Activated gamma-delta T cell treated with Interleukin-2 at 50 U/mL for 16 hours (primary cell): ENCODE results near the gene FUZ.
A peak's percentile ranks its signal among the peaks of the same experiment; 100 is the strongest.
"Not testable (repeated sequence)": the region's sequence is repeated elsewhere in the genome, so short reads cannot be mapped to it uniquely, and the experiment has no call there.

ENCODE experiments used
- DNase-seq: peaks from one replicate; pipeline ENCODE4 v3.0.0-alpha.2; 2020

Gene FUZ

DNA sequence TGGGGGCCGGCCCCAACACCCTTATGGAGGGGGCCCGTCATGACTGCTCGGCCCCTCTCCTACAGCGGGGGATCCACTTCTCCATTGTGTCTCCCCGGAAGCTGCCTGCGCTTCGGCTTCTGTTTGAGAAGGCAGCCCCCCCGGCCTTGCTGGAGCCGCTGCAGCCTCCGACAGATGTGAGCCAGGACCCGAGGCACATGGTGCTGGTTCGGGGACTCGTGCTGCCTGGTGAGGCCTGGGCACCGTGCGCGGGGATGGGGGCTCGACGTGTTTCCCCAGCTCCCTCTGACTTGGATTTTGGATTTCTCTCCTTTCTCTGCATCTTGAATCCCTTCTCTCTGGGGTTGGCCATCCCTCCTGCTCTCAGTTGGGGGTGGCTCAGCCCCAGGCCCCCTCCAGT, 16.6 kb upstream of the FUZ start:
- DNase-seq = no peak

GRCh38 chr19:49829200-49829599, 16.1 kb upstream of the FUZ start:
- no peak for DNase-seq

- DNase-seq = no peak
These were observed 13.9 kb upstream of the FUZ start for GRCh38 chr19:49827034-49827433.

GRCh38 chr19:49824662-49825061, 11.6 kb upstream of the FUZ start:
- no peak for DNase-seq

DNA sequence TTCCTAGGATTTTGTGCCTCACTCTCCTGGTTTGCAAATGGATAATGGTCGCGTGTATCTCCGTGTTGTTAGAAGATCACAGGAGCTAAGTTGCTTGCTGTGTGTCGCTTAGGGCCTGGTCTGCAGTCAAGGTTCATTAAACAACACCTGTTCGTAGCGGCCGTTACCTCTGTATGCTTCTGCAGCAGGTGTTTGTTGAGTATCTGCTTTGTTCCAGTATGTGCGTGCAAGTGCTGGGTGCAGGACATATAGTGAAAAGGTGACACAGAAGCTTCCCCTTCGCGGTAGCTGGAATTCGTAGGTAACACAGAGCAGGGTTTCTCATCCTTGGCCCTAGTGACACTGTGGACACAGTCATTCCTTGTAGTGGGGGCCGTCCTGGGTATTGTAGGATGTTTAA, 10.4 kb upstream of the FUZ start:
- no peak for DNase-seq

DNA sequence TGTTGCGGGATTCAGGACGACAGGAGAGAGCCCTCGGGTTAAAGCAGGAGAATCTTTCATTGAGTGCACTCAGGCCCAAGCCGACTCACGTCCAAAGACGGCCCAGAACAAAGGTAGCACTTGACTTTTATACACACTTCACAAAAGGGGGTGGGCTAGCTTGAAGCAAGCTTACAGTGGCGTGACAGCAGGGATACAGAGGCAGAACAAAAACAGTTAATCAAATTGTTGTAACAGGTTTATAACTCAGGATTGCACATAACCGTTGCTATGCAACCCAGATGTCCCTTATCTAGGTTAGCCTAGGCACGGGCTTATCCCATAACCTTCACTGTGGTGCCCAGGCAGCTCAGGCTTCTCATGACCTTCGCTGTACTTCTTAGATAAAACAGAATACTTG, 7.0 kb upstream of the FUZ start:
- no peak for DNase-seq

DNA sequence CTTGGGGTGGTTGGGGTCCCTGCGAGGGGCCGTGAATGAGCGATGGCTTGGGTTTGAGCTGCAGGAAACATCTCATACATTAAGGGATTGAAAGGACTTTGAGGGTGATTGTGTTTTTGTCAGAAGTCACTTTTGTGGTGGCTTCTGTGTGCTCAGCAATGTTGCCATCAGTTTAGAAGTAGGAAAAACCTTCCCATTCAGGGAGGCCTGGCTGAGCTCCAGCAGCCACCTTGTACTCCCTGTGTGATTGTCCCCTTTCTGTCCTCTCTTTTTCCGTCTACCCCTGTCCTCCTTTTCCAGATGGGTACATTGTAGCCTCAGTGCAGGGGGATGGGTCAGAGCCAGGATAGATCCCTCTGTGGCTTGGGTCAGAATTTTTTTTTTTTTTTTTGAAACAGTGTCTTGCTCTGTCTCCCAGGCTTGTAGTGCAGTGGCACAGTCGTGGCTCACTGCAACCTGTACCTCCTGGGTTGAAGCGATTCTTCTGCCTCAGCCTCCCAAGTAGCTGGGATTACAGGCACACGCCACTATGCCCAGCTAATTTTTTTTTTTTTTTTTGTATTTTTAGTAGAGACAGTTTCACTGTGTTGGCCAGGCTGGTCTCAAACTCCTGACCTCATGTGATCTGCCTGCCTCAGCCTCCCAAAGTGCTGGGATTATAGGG, 6.5 kb upstream of the FUZ start:
- DNase-seq = not testable (repeated sequence)

GRCh38 chr19:49818649-49819370, 5.7 kb upstream of the FUZ start:
- DNase-seq = no peak

- peak; percentile 81 for DNase-seq
These were observed 5.0 kb upstream of the FUZ start, which contains the start of gene MED25 for GRCh38 chr19:49817964-49818648. Gene MED25 (plus strand): TSS chr19:49818289. CDS start chr19:49818342, 53 bp downstream.

GRCh38 chr19:49816590-49816989, 3.5 kb upstream of the FUZ start:
- no peak for DNase-seq

DNA sequence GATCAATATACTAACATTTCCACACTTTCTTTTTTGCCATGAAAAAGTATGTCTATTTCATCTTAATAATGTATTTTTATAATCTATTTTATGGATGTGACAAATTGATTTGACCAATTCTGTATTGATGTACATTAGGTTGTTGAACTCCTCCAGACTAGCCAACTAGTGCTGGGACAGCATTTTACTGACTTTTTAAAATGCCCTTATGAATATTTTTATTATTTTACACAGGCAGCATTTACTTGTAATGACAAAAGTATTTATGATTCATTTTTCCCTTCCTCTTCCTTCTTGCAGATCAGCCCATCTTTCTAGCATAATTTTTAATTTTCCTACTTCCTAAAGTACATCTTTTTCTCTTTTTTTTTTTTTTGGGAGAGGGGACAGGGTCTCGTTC, 918 bp upstream of the FUZ start:
- no peak for DNase-seq

DNA sequence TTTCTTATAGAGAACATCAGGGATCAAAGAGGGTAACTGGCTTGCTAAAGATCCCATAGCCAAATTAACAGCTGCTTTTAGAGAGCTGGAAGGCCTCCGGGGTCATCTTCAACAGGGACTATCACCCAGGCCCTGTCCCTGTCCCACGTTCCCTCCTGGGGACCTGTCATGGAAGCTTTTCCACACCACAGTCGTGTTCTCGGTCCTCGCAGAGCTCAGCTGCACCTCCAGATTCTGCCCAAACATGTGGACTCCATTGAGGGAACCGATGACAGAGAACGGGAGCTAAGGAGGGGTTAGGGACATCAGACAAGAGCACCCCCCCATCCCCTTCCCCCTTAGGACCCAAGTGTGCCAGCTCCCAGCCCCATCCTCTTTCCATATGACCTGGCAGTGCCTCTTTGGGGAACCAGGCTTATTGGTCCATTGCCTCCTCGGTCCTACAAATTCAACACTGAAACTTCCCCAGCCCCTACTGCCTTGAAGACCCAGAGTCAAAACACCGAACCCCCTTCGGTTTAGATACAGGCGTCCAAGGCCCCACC, 568 bp downstream of the FUZ start:
- DNase-seq = no peak

DNA sequence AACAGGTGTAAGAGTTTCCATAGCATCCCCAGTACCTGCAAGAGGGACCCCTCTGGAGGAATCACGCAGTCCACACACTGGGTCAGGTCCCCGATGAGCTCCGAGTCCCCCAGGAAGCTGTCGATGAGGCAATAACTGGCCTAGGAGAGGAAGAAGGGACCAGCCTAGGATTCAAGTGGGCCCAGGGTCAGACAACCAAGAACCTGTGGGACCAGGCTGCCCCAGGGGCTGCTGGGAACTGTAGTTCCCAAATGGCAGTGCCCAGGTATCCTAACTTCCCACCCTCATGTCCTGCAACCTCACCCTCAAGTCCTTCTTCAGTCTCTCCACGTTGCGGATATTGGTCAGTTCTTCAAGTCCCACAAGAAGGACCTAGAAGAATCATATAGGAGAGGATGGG, 1.8 kb downstream of the FUZ start:
- DNase-seq = no peak

GRCh38 chr19:49809941-49810389, 3.1 kb downstream of the FUZ start:
- no peak for DNase-seq

DNA sequence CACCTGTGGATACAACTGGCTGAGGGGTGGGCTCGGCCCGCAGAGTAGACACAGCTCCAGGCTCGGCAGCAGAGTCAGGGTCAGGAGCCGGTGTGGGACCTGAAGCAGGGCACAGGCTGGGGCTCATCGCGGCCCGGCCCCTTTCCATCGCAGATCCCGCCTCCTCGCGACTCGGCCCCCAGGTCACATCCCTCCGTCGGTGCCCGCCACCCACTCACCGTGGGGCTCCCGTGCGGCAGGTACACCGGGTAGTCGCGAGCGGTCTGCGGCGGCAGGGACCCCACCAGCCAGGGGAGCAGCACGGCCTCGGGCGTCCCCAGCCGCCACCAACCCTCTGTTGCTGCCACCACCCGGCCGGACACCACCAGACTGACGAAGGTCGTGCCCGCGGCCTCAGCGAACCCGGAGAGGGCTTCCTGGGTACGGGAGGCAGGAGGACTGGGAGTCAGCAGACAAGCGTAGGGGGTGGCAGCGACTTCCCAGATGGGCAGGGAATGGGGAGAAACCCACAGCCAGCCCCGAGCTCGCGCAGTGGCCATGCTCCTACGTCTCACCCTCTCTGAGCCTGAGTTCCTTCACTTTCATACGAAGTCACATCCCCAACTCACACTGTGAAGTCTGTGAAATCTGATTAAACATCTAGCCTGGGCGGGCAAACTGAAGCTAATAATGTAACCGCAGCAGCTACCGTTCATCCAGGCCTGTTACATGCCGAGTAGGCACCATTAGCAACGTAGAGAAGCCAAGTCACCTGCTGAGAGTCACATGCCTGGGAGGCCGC, 3.7 kb downstream of the FUZ start:
- peak; percentile 37 for DNase-seq

- peak; percentile 80 for DNase-seq
These were observed 4.4 kb downstream of the FUZ start for GRCh38 chr19:49808711-49809159.

- no peak for DNase-seq
These were observed 5.0 kb downstream of the FUZ start for GRCh38 chr19:49807904-49808675.

DNA sequence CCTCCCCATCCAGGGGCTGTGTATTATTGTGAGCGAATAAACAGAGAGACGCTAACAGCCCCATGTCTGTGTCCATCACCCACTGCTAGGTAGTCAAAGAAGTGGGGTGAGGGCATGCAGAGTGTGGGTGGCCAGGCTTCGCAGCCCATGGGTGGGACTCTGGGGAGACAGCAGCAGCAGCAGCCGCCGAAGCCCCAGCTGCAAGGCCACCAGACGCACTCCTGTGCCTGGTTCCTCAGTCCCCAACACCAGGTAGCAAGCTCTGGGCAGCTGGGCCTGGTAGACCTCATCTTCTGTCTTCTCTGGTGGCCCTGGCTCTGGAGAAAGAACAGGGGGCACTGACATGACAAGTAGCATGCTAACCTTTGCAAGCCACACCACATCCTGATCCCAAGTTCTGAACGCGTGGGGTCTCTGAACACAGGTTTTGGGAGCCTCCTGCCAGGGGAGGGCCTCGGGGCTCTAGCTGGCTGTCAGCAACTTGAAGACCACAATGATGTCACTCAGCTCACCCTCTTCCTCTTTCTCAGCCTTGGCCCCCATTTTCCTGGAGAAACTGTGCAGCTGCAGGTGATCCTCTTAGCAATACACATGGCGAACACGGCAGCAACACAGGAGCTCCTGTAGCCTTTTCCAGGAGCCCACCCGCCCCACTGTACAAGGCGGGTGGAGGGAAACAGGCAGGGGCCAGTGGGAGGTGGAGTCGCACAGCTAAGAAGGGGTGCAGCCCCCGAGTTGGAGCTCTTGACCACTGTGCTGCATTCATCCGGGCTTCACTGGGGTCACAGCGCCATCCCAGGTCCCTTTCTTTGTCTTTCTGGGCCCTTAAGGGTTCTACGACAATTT, 5.8 kb downstream of the FUZ start:
- no peak for DNase-seq

DNA sequence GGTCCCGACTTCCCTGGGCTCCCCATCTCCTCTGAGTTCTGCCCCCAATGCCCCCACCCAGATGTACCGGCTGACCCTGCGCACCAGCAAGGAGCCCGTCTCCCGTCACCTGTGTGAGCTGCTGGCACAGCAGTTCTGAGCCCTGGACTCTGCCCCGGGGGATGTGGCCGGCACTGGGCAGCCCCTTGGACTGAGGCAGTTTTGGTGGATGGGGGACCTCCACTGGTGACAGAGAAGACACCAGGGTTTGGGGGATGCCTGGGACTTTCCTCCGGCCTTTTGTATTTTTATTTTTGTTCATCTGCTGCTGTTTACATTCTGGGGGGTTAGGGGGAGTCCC, 6.5 kb downstream of the FUZ start:
- no peak for DNase-seq

GRCh38 chr19:49805822-49806619, 7.1 kb downstream of the FUZ start:
- no peak for DNase-seq
